Trophoblast cell (in vitro differentiated cells and primary cell): Measurements from ENCODE around the gene ARHGAP11A.

Experiments
- DNase-seq, 2 donors: peaks; one replicate each; pipeline ENCODE4 v3.0.0-alpha.2; 2016
- H2AFZ ChIP-seq: 2 replicates; pipeline ENCODE4 v1.6.1; 2013; ENCODE audit warnings: low read length, moderate library complexity, mild to moderate bottlenecking; ENCODE audit not compliant: insufficient read depth, poor library complexity
- H2AK5ac ChIP-seq: 2 replicates; pipeline ENCODE4 v1.6.1; 2013; ENCODE audit warnings: mild to moderate bottlenecking, low read length
- H2BK120ac ChIP-seq: 2 replicates; pipeline ENCODE4 v1.6.1; 2013; ENCODE audit warnings: low read length, mild to moderate bottlenecking, moderate library complexity; ENCODE audit not compliant: insufficient read depth, poor library complexity
- H2BK12ac ChIP-seq: 2 replicates; pipeline ENCODE4 v1.6.1; 2013; ENCODE audit warnings: mild to moderate bottlenecking, low read length, moderate library complexity
- H2BK5ac ChIP-seq: 2 replicates; pipeline ENCODE4 v1.6.1; 2013; ENCODE audit warnings: low read length, low read depth, moderate library complexity, mild to moderate bottlenecking; ENCODE audit not compliant: poor library complexity
- H3K14ac ChIP-seq: 2 replicates; pipeline ENCODE4 v1.6.1; 2013; ENCODE audit warnings: mild to moderate bottlenecking, low read length
- H3K18ac ChIP-seq: 2 replicates; pipeline ENCODE4 v1.6.1; 2013; ENCODE audit warnings: mild to moderate bottlenecking, low read length
- H3K23ac ChIP-seq: 2 replicates; pipeline ENCODE4 v1.6.1; 2013; ENCODE audit warnings: low read length
- H3K27ac ChIP-seq: 2 replicates; pipeline ENCODE4 v1.5.1; 2013; ENCODE audit warnings: low read depth, mild to moderate bottlenecking, inconsistent platforms, low read length, moderate library complexity
- H3K27me3 ChIP-seq: 2 replicates; pipeline ENCODE4 v1.6.1; 2013; ENCODE audit warnings: inconsistent platforms, mild to moderate bottlenecking, low read length, moderate library complexity; ENCODE audit not compliant: insufficient read depth
- H3K36me3 ChIP-seq, 2 experiments: 1 replicate in 1 of 2; 2 replicates in 1 of 2; pipeline ENCODE4 v1.6.1; 2013; ENCODE audit warnings: low read length in 2 of 2, mild to moderate bottlenecking in 2 of 2, moderate library complexity in 1 of 2; ENCODE audit not compliant: insufficient read depth in 2 of 2, control insufficient read depth in 1 of 2
- H3K4ac ChIP-seq: 2 replicates; pipeline ENCODE4 v1.6.1; 2013; ENCODE audit warnings: low read depth, mild to moderate bottlenecking, low read length, moderate library complexity
- H3K4me1 ChIP-seq, 2 experiments: 1 replicate in 1 of 2; 2 replicates in 1 of 2; pipeline ENCODE4 v1.6.1; 2013; ENCODE audit warnings: low read length in 2 of 2, mild to moderate bottlenecking in 2 of 2, moderate library complexity in 1 of 2; ENCODE audit not compliant: insufficient read depth in 2 of 2, control insufficient read depth in 1 of 2
- H3K4me2 ChIP-seq: 2 replicates; pipeline ENCODE4 v1.6.1; 2013; ENCODE audit warnings: inconsistent platforms, mild to moderate bottlenecking, low read length, moderate library complexity
- H3K4me3 ChIP-seq: 2 replicates; pipeline ENCODE4 v1.5.1; 2013; ENCODE audit warnings: mild to moderate bottlenecking, low read depth, low read length, inconsistent platforms
- H3K79me1 ChIP-seq: one replicate; pipeline ENCODE4 v1.6.1; 2013; ENCODE audit warnings: low read length
- H3K79me2 ChIP-seq: 2 replicates; pipeline ENCODE4 v1.6.1; 2013; ENCODE audit warnings: low read length, mild to moderate bottlenecking; ENCODE audit not compliant: control insufficient read depth, insufficient read depth, poor library complexity
- H3K9ac ChIP-seq: 2 replicates; pipeline ENCODE4 v1.6.1; 2013; ENCODE audit warnings: mild to moderate bottlenecking, low read length
- H3K9me3 ChIP-seq: 2 replicates; pipeline ENCODE4 v1.6.1; 2013; ENCODE audit warnings: low read depth, mild to moderate bottlenecking, control low read depth, inconsistent platforms, low read length; ENCODE audit not compliant: insufficient read depth
- H4K12ac ChIP-seq: 2 replicates; pipeline ENCODE4 v1.6.1; 2013; ENCODE audit warnings: low read depth, mild to moderate bottlenecking, low read length, moderate library complexity
- H4K8ac ChIP-seq: 2 replicates; pipeline ENCODE4 v1.6.1; 2013; ENCODE audit warnings: low read depth, mild to moderate bottlenecking, low read length, moderate library complexity
- H4K91ac ChIP-seq: one replicate; pipeline ENCODE4 v1.6.1; 2013; ENCODE audit warnings: low read depth, mild to moderate bottlenecking, low read length, moderate library complexity
- WGBS: extraction: QIAGEN DNeasy Blood & Tissue Kit; methylation state at CpG from one replicate; pipeline ENCODE4 v1.1.7; 2013; ENCODE audit warnings: missing lambda C conversion rate; ENCODE audit not compliant: insufficient read length, insufficient coverage; ENCODE audit errors: extremely low coverage; 5-methylcytosine and 5-hydroxymethylcytosine counted together

ARHGAP11A gene

GRCh38 chr15:32675466-32675865 lies 60.2 kb downstream of the ARHGAP11A start:
- Histone ChIP-seq H3K9ac (no peak overlapping the region), H2BK12ac (no peak overlapping the region), H3K14ac (no peak overlapping the region), H3K4me2 (no peak overlapping the region), H3K4me3 (no peak overlapping the region), H4K91ac (no peak overlapping the region), H3K9me3 (no peaks in the 10 kb centered on the region), H3K18ac (no peak overlapping the region), H2AK5ac (no peak overlapping the region), H2AFZ (no peak overlapping the region), H3K4ac (no peak overlapping the region), H2BK120ac (no peak overlapping the region), H4K12ac (no peak overlapping the region), H2BK5ac (no peak overlapping the region), H3K4me1 (no peaks in the 10 kb centered on the region), H3K79me2 (no peaks in the 10 kb centered on the region), H3K36me3 (no peaks in the 10 kb centered on the region), H3K23ac (no peak overlapping the region), H3K27ac (no peak overlapping the region), H4K8ac (no peak overlapping the region), H3K27me3 (no peaks in the 10 kb centered on the region), H3K79me1 (no peaks in the 10 kb centered on the region)
- WGBS: no CpG with 5 or more reads among the region's 6 CpGs
- no peak for DNase-seq

GRCh38 chr15:32676169-32676568 lies 60.9 kb downstream of the ARHGAP11A start:
- no peaks in the 10 kb centered on the region for H3K36me3 ChIP-seq
- H3K9ac ChIP-seq: no peak overlapping the region

GRCh38 chr15:32677238-32677750 lies 62.0 kb downstream of the ARHGAP11A start:
- no peak overlapping the region for H3K23ac ChIP-seq
- no peak overlapping the region for H3K4me3 ChIP-seq
- H4K12ac ChIP-seq: no peak overlapping the region
- no peaks in the 10 kb centered on the region for H3K79me1 ChIP-seq
- H3K18ac ChIP-seq: no peak overlapping the region
- no peak overlapping the region for H3K4me2 ChIP-seq
- no peaks in the 10 kb centered on the region for H3K27me3 ChIP-seq
- H3K27ac ChIP-seq: no peak overlapping the region
- H2BK12ac ChIP-seq: no peak overlapping the region
- H2BK120ac ChIP-seq: no peak overlapping the region
- H2AFZ ChIP-seq: no peak overlapping the region
- no peaks in the 10 kb centered on the region for H3K79me2 ChIP-seq
- no peaks in the 10 kb centered on the region for H3K9me3 ChIP-seq
- no peak overlapping the region for H4K91ac ChIP-seq
- WGBS: no CpG with 5 or more reads among the region's 5 CpGs
- no peak overlapping the region for H2BK5ac ChIP-seq
- no peak overlapping the region for H2AK5ac ChIP-seq
- no peak overlapping the region for H3K9ac ChIP-seq
- H3K4ac ChIP-seq: no peak overlapping the region
- no peak for DNase-seq
- no peaks in the 10 kb centered on the region for H3K36me3 ChIP-seq
- no peaks in the 10 kb centered on the region for H3K4me1 ChIP-seq
- no peak overlapping the region for H3K14ac ChIP-seq
- H4K8ac ChIP-seq: no peak overlapping the region

More at GRCh38 chr15:32676169-32676568, 60.9 kb downstream of the ARHGAP11A start:
- no peak overlapping the region for H2AK5ac ChIP-seq
- no peaks in the 10 kb centered on the region for H3K79me2 ChIP-seq
- DNase-seq: no peak
- no peak overlapping the region for H3K18ac ChIP-seq
- H3K14ac ChIP-seq: no peak overlapping the region
- H4K8ac ChIP-seq: no peak overlapping the region
- H2BK120ac ChIP-seq: no peak overlapping the region
- no peaks in the 10 kb centered on the region for H3K9me3 ChIP-seq
- H3K79me1 ChIP-seq: no peaks in the 10 kb centered on the region
- H3K27ac ChIP-seq: no peak overlapping the region
- no peak overlapping the region for H4K91ac ChIP-seq
- no peak overlapping the region for H3K4ac ChIP-seq
- H2BK12ac ChIP-seq: no peak overlapping the region
- no peak overlapping the region for H3K23ac ChIP-seq
- no peaks in the 10 kb centered on the region for H3K4me1 ChIP-seq
- no peak overlapping the region for H3K4me3 ChIP-seq
- H3K27me3 ChIP-seq: no peaks in the 10 kb centered on the region
- H3K4me2 ChIP-seq: no peak overlapping the region
- H2AFZ ChIP-seq: no peak overlapping the region
- no CpG with 5 or more reads among the region's 2 CpGs for WGBS
- no peak overlapping the region for H4K12ac ChIP-seq
- no peak overlapping the region for H2BK5ac ChIP-seq

GRCh38 chr15:32679298-32679690 lies 64.0 kb downstream of the ARHGAP11A start:
- H2AK5ac ChIP-seq: no peak overlapping the region
- H3K4ac ChIP-seq: no peak overlapping the region
- no peak overlapping the region for H3K27ac ChIP-seq
- no peak overlapping the region for H2BK120ac ChIP-seq
- H3K23ac ChIP-seq: no peak overlapping the region
- no peak overlapping the region for H4K12ac ChIP-seq
- no peak overlapping the region for H3K18ac ChIP-seq
- no peaks in the 10 kb centered on the region for H3K4me1 ChIP-seq
- no peak overlapping the region for H2BK12ac ChIP-seq
- H2AFZ ChIP-seq: no peak overlapping the region
- no peaks in the 10 kb centered on the region for H3K79me2 ChIP-seq
- no peak overlapping the region for H3K9ac ChIP-seq
- no peak overlapping the region for H2BK5ac ChIP-seq
- no peaks in the 10 kb centered on the region for H3K9me3 ChIP-seq
- no peak overlapping the region for H3K4me2 ChIP-seq
- no peak overlapping the region for H4K91ac ChIP-seq
- DNase-seq: no peak
- H4K8ac ChIP-seq: no peak overlapping the region
- no CpG with 5 or more reads among the region's 4 CpGs for WGBS
- H3K27me3 ChIP-seq: no peaks in the 10 kb centered on the region
- no peaks in the 10 kb centered on the region for H3K79me1 ChIP-seq
- no peak overlapping the region for H3K14ac ChIP-seq
- no peak overlapping the region for H3K4me3 ChIP-seq
- H3K36me3 ChIP-seq: no peaks in the 10 kb centered on the region
